Measurements from ENCODE around the gene RFLNA. TPM values are rescaled to one million over a fixed set of nuclear protein-coding genes. Genes with fewer than 3 reads are reported as not detected.
A peak's percentile ranks its signal among the peaks of the same experiment; 100 is the strongest.

The RFLNA gene
- total and polyA plus RNA-seq, 4 donors = 0.40 to 1.8 (median 1.4) TPM

DNA sequence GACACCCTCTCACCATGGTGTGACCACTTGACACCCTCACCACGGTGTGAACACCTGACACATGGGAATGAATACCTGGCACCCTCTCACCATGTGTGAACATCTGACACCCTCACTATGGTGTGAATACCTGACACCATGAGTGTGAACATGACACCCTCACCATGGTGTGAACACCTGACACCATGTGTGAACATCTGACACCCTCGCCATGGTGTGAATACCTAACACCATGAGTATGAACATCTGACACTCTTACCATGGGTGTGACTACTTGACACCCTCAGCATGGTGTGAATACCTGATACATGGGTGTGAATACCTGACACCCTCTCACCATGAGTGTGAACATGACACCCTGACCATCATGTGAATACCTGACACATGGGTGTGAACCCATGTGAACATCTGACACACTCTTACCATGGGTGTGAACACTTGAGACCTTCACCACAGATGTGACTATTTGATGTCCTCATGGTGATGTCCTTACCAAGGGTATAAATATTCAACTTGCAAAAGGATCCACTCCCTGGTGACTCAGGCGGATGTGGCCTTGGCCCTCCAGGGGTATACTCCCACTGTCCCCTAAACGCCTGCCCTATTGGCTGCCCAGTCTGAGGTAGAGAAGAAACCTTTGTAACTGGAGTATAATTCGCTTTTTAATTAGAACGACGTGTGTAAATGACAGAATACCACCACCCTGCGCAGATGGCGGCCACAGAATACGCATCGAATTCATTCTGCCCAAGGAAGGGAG is 29.1 kb downstream of the RFLNA start:
- peaks cover 14 to 50% (median 21%) of the 10 kb centered on the region in 4 donors for H3K36me3 ChIP-seq (ENCODE audit: control insufficient read depth in 4 of 4, insufficient read depth in 4 of 4, low read length in 4 of 4)
- WGBS, 2 donors = 89 to 97% methylated on average over 11 of the region's 11 CpGs
- ATAC-seq (ENCODE audit: insufficient read depth, low FRiP score) (no peak), DNase-seq (peak in 2 of 3 donors; percentile 26 to 38)
- peaks cover 0 to under 1% (median 0%) of the 10 kb centered on the region in 3 donors for H3K27me3 ChIP-seq (ENCODE audit: control insufficient read depth in 3 of 3, insufficient read depth in 3 of 3, low read length in 2 of 3)
- TF ChIP-seq CTCF (IDR thresholded peaks at IDR 0.05; ENCODE audit: control extremely low read depth, extremely low read depth) = no peak
- peaks cover 0 to 20% (median 9%) of the 10 kb centered on the region in 4 donors for H3K9me3 ChIP-seq (ENCODE audit: control insufficient read depth in 4 of 4, insufficient read depth in 3 of 4, low read length in 3 of 4)
- H3K9ac ChIP-seq (ENCODE audit: insufficient read depth in 1 of 2, low read length in 2 of 2) = no peak overlapping the region
- H3K4me3 ChIP-seq = no peak overlapping the region
- H3K4me1 ChIP-seq (ENCODE audit: control insufficient read depth in 5 of 5, insufficient read depth in 5 of 5, low read length in 5 of 5) = peaks cover 0 to 7% (median 3%) of the 10 kb centered on the region in 5 donors
- H3K27ac ChIP-seq (ENCODE audit: low read depth in 1 of 2, low read length in 1 of 2) = no peak overlapping the region

- H3K36me3 ChIP-seq (ENCODE audit: control insufficient read depth in 4 of 4, insufficient read depth in 4 of 4, low read length in 4 of 4) = peaks cover 14 to 56% (median 23%) of the 10 kb centered on the region in 4 donors
- no peak for DNase-seq
- 96 to 97% methylated on average over 47 to 57 of the region's 57 CpGs for WGBS, 2 donors
These were observed 30.2 kb downstream of the RFLNA start for GRCh38 chr12:124324803-124325705.

GRCh38 chr12:124326104-124326503 is 31.2 kb downstream of the RFLNA start:
- Histone ChIP-seq H3K27ac (ENCODE audit: low read depth in 1 of 2, low read length in 1 of 2) (no peak overlapping the region), H3K27me3 (ENCODE audit: control insufficient read depth in 3 of 3, insufficient read depth in 3 of 3, low read length in 2 of 3) (no peaks in the 10 kb centered on the region), H3K9me3 (ENCODE audit: control insufficient read depth in 4 of 4, insufficient read depth in 3 of 4, low read length in 3 of 4) (peaks cover 0 to 20% (median 9%) of the 10 kb centered on the region in 4 donors), H3K4me3 (no peak overlapping the region), H3K36me3 (ENCODE audit: control insufficient read depth in 4 of 4, insufficient read depth in 4 of 4, low read length in 4 of 4) (peaks cover 14 to 63% (median 30%) of the 10 kb centered on the region in 4 donors), H3K4me1 (ENCODE audit: control insufficient read depth in 5 of 5, insufficient read depth in 5 of 5, low read length in 5 of 5) (peaks cover 0 to 7% (median 3%) of the 10 kb centered on the region in 5 donors), H3K9ac (ENCODE audit: insufficient read depth in 1 of 2, low read length in 2 of 2) (no peak overlapping the region)
- WGBS, 2 donors = 93 to 95% methylated on average over 23 of the region's 23 CpGs
- ATAC-seq (ENCODE audit: insufficient read depth, low FRiP score) (no peak), DNase-seq (no peak)
- no peak for TF ChIP-seq CTCF (IDR thresholded peaks at IDR 0.05; ENCODE audit: control extremely low read depth, extremely low read depth)

More at GRCh38 chr12:124324803-124325705, 30.2 kb downstream of the RFLNA start:
- no peak for TF ChIP-seq CTCF (IDR thresholded peaks at IDR 0.05; ENCODE audit: control extremely low read depth, extremely low read depth)
- no peak for ATAC-seq (ENCODE audit: insufficient read depth, low FRiP score)
- H3K27me3 ChIP-seq (ENCODE audit: control insufficient read depth in 3 of 3, insufficient read depth in 3 of 3, low read length in 2 of 3) = no peaks in the 10 kb centered on the region
- H3K9ac ChIP-seq (ENCODE audit: insufficient read depth in 1 of 2, low read length in 2 of 2) = no peak overlapping the region
- H3K4me1 ChIP-seq (ENCODE audit: control insufficient read depth in 5 of 5, insufficient read depth in 5 of 5, low read length in 5 of 5) = peaks cover 0 to 7% (median 3%) of the 10 kb centered on the region in 5 donors
- peaks cover 0 to 20% (median 9%) of the 10 kb centered on the region in 4 donors for H3K9me3 ChIP-seq (ENCODE audit: control insufficient read depth in 4 of 4, insufficient read depth in 3 of 4, low read length in 3 of 4)
- no peak overlapping the region for H3K27ac ChIP-seq (ENCODE audit: low read depth in 1 of 2, low read length in 1 of 2)
- H3K4me3 ChIP-seq = no peak overlapping the region

All from lung (tissue), 12 donors.